K562 (cell line): Measurements from ENCODE around the gene LIMS1.

Source experiments
- CBX8 ChIP-seq: fragments of 200-600 bp; sonication (generic); IDR thresholded peaks from 2 replicates; pipeline ENCODE4 v1.6.1; 2012; ENCODE audit warnings: borderline replicate concordance, mixed run types, low read depth, mild to moderate bottlenecking, moderate library complexity, mixed read lengths, low read length, control low read depth, inconsistent platforms; ENCODE audit not compliant: poor library complexity, severe bottlenecking; ENCODE audit errors: extremely low read depth
- CEBPG ChIP-seq, 3 experiments: fragments of 200-800 bp in 1 of 3; sonication (Bioruptor generic) in 1 of 3; sonication (generic) in 1 of 3; formaldehyde crosslinking in 1 of 3; IDR thresholded peaks in 2 of 3; conservative IDR thresholded peaks in 1 of 3; 2 replicates each; pipeline versions ENCODE4 v1.6.1 to v1.8.0; 2016 to 2022; ENCODE audit warnings: missing compliant biosample characterization in 2 of 3, missing genetic modification characterization in 2 of 3, mild to moderate bottlenecking in 1 of 3, missing genetic modification reagents in 1 of 3
- CREM ChIP-seq: IDR thresholded peaks from 2 replicates; pipeline ENCODE4 v1.6.1; 2014; ENCODE audit warnings: antibody characterized with exemption, low read depth
- CTBP1 ChIP-seq: fragments of 450-650 bp; IDR thresholded peaks from 2 replicates; pipeline ENCODE4 v1.6.1; 2016; ENCODE audit warnings: borderline replicate concordance
- CTCF ChIP-seq, 3 experiments: IDR thresholded peaks in 2 of 3; conservative IDR thresholded peaks in 1 of 3; 2 replicates each; pipeline ENCODE4 v1.5.1; 2011 to 2012; ENCODE audit warnings: low read length in 3 of 3, mild to moderate bottlenecking in 3 of 3, control low read depth in 2 of 3, improper control_type of control experiment in 1 of 3, inconsistent platforms in 1 of 3, low read depth in 1 of 3, mixed read lengths in 1 of 3, moderate library complexity in 1 of 3; ENCODE audit not compliant: insufficient read depth in 2 of 3
- EGR1 ChIP-seq: fragments of 450-650 bp; conservative IDR thresholded peaks from 2 replicates; pipeline ENCODE4 v1.6.1; 2017; ENCODE audit warnings: mild to moderate bottlenecking
- HDAC2 ChIP-seq: fragments of 450-650 bp; IDR thresholded peaks from 2 replicates; pipeline ENCODE4 v1.6.1; 2016; ENCODE audit warnings: mild to moderate bottlenecking
- KLF10 ChIP-seq: fragments of 250-450 bp; sonication (Bioruptor Pico); IDR thresholded peaks from 2 replicates; pipeline ENCODE4 v1.6.1; 2021; ENCODE audit warnings: matching md5 sums
- TCFL5 ChIP-seq: fragments of 250-450 bp; sonication (Bioruptor Pico); conservative IDR thresholded peaks from 2 replicates; pipeline ENCODE4 v1.6.1; 2021; ENCODE audit warnings: mild to moderate bottlenecking, moderate library complexity, matching md5 sums
- ZNF584 ChIP-seq: fragments of 200-800 bp; sonication (Bioruptor generic); IDR thresholded peaks from 2 replicates; pipeline ENCODE4 v1.6.1; 2016; ENCODE audit warnings: low read depth, mild to moderate bottlenecking, missing genetic modification characterization, missing compliant biosample characterization
- TF ChIP-seq, protein P1 (sequence below): fragments of 200-800 bp; sonication (Bioruptor generic); IDR thresholded peaks from 2 replicates; pipeline ENCODE4 v1.6.1; 2016; ENCODE audit warnings: missing genetic modification characterization, missing compliant biosample characterization
- TF ChIP-seq, protein P2 (sequence below): fragments of 250-450 bp; sonication (Bioruptor Pico); IDR thresholded peaks from 2 replicates; pipeline ENCODE4 v1.5.0; 2022; ENCODE audit warnings: mild to moderate bottlenecking

- TF ChIP-seq CEBPG (CRISPR knock-in tag; IDR thresholded peaks at IDR 0.05) (no peak), CEBPG (tag; conservative IDR thresholded peaks at IDR 0.05 in 1 of 2, IDR thresholded peaks at IDR 0.05 in 1 of 2) (no peak), KLF10 (no peak), ZNF584 (CRISPR knock-in tag) (no peak), EGR1 (no peak), HDAC2 (no peak), CTCF (IDR thresholded peaks at IDR 0.05 in 2 of 3, conservative IDR thresholded peaks at IDR 0.05 in 1 of 3; ENCODE audit: insufficient read depth in 2 of 3, low read depth in 1 of 3, low read length in 3 of 3) (no peak), CTBP1 (no peak), CREM (no peak), CBX8 (no peak), TCFL5 (no peak)
- TF ChIP-seq, protein P1, sequence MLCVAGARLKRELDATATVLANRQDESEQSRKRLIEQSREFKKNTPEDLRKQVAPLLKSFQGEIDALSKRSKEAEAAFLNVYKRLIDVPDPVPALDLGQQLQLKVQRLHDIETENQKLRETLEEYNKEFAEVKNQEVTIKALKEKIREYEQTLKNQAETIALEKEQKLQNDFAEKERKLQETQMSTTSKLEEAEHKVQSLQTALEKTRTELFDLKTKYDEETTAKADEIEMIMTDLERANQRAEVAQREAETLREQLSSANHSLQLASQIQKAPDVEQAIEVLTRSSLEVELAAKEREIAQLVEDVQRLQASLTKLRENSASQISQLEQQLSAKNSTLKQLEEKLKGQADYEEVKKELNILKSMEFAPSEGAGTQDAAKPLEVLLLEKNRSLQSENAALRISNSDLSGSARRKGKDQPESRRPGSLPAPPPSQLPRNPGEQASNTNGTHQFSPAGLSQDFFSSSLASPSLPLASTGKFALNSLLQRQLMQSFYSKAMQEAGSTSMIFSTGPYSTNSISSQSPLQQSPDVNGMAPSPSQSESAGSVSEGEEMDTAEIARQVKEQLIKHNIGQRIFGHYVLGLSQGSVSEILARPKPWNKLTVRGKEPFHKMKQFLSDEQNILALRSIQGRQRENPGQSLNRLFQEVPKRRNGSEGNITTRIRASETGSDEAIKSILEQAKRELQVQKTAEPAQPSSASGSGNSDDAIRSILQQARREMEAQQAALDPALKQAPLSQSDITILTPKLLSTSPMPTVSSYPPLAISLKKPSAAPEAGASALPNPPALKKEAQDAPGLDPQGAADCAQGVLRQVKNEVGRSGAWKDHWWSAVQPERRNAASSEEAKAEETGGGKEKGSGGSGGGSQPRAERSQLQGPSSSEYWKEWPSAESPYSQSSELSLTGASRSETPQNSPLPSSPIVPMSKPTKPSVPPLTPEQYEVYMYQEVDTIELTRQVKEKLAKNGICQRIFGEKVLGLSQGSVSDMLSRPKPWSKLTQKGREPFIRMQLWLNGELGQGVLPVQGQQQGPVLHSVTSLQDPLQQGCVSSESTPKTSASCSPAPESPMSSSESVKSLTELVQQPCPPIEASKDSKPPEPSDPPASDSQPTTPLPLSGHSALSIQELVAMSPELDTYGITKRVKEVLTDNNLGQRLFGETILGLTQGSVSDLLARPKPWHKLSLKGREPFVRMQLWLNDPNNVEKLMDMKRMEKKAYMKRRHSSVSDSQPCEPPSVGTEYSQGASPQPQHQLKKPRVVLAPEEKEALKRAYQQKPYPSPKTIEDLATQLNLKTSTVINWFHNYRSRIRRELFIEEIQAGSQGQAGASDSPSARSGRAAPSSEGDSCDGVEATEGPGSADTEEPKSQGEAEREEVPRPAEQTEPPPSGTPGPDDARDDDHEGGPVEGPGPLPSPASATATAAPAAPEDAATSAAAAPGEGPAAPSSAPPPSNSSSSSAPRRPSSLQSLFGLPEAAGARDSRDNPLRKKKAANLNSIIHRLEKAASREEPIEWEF (CRISPR knock-in tag), result no peak
- TF ChIP-seq, protein P2, sequence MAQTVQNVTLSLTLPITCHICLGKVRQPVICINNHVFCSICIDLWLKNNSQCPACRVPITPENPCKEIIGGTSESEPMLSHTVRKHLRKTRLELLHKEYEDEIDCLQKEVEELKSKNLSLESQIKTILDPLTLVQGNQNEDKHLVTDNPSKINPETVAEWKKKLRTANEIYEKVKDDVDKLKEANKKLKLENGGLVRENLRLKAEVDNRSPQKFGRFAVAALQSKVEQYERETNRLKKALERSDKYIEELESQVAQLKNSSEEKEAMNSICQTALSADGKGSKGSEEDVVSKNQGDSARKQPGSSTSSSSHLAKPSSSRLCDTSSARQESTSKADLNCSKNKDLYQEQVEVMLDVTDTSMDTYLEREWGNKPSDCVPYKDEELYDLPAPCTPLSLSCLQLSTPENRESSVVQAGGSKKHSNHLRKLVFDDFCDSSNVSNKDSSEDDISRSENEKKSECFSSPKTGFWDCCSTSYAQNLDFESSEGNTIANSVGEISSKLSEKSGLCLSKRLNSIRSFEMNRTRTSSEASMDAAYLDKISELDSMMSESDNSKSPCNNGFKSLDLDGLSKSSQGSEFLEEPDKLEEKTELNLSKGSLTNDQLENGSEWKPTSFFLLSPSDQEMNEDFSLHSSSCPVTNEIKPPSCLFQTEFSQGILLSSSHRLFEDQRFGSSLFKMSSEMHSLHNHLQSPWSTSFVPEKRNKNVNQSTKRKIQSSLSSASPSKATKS (CRISPR knock-in tag), result no peak
Measured at GRCh38 chr2:108630567-108631405, 96.5 kb downstream of the LIMS1 start.
